Tibial nerve (tissue), 4 donors: ENCODE measurements around the gene ROR1.

Source experiments
- EP300 ChIP-seq, 2 donors: sonication (generic); formaldehyde crosslinking; IDR thresholded peaks; one replicate each; pipeline ENCODE4 v1.6.1; 2017; ENCODE audit warnings: antibody characterized with exemption in 2 of 2, mild to moderate bottlenecking in 1 of 2
- POLR2A ChIP-seq, 2 donors: fragments of 450-650 bp; IDR thresholded peaks; one replicate each; pipeline ENCODE4 v1.6.1; 2017; ENCODE audit warnings: antibody characterized with exemption in 2 of 2, mild to moderate bottlenecking in 2 of 2, moderate library complexity in 2 of 2
- TF ChIP-seq, protein P1 (sequence below), 5 experiments: fragments of 200-600 bp in 3 of 5; fragments of 450-650 bp in 2 of 5; sonication (generic) in 3 of 5; IDR thresholded peaks; one replicate each; pipeline ENCODE4 v1.5.1; 2016 to 2019; ENCODE audit warnings: antibody characterized with exemption in 5 of 5, mild to moderate bottlenecking in 3 of 5, moderate library complexity in 2 of 5

- TF ChIP-seq, protein P1, sequence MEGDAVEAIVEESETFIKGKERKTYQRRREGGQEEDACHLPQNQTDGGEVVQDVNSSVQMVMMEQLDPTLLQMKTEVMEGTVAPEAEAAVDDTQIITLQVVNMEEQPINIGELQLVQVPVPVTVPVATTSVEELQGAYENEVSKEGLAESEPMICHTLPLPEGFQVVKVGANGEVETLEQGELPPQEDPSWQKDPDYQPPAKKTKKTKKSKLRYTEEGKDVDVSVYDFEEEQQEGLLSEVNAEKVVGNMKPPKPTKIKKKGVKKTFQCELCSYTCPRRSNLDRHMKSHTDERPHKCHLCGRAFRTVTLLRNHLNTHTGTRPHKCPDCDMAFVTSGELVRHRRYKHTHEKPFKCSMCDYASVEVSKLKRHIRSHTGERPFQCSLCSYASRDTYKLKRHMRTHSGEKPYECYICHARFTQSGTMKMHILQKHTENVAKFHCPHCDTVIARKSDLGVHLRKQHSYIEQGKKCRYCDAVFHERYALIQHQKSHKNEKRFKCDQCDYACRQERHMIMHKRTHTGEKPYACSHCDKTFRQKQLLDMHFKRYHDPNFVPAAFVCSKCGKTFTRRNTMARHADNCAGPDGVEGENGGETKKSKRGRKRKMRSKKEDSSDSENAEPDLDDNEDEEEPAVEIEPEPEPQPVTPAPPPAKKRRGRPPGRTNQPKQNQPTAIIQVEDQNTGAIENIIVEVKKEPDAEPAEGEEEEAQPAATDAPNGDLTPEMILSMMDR (IDR thresholded peaks at IDR 0.05), result no peak
- TF ChIP-seq EP300 (IDR thresholded peaks at IDR 0.05) (no peak), POLR2A (IDR thresholded peaks at IDR 0.05) (no peak)
Measured at GRCh38 chr1:64139877-64140276, 366.1 kb downstream of the ROR1 start.
